Prostate gland (tissue), 2 donors: Measurements from ENCODE around the gene PIGM.

Experiments
- POLR2A ChIP-seq: fragments of 450-650 bp; IDR thresholded peaks from one replicate; pipeline ENCODE4 v1.6.1; 2016; ENCODE audit warnings: antibody characterized with exemption, mild to moderate bottlenecking
- POLR2AphosphoS5 ChIP-seq: sonication (generic); formaldehyde crosslinking; IDR thresholded peaks from one replicate; pipeline ENCODE4 v1.6.1; 2017; ENCODE audit warnings: antibody characterized with exemption
- TF ChIP-seq, protein P1 (sequence below), 4 experiments: fragments of 200-600 bp in 2 of 4; fragments of 450-650 bp in 2 of 4; sonication (generic) in 2 of 4; IDR thresholded peaks; 1 replicate in 3 of 4; 2 replicates in 1 of 4; pipeline ENCODE4 v1.5.1; 2016 to 2019; ENCODE audit warnings: antibody characterized with exemption in 4 of 4, mild to moderate bottlenecking in 2 of 4, moderate library complexity in 2 of 4

DNA sequence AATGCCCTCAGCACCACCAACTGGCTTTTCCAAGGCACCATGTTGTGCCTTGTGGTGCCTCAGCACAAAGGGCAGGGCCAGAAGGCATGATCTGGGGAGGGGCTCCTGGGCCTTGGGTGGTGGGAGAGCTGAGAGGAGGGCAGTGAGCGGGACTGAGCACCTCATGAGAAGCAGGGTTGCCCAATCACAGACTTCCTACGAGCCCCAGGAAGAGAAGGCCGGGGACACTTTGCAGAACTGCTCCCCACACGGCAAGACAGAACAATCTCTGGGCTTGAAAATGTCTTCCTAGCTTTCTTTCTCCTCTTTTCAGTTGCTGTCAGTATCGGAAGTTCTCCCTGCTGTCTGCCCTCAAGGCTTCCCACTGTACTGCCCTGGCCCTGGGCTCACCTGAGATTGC, 31.4 kb upstream of the PIGM start:
- TF ChIP-seq, protein P1, sequence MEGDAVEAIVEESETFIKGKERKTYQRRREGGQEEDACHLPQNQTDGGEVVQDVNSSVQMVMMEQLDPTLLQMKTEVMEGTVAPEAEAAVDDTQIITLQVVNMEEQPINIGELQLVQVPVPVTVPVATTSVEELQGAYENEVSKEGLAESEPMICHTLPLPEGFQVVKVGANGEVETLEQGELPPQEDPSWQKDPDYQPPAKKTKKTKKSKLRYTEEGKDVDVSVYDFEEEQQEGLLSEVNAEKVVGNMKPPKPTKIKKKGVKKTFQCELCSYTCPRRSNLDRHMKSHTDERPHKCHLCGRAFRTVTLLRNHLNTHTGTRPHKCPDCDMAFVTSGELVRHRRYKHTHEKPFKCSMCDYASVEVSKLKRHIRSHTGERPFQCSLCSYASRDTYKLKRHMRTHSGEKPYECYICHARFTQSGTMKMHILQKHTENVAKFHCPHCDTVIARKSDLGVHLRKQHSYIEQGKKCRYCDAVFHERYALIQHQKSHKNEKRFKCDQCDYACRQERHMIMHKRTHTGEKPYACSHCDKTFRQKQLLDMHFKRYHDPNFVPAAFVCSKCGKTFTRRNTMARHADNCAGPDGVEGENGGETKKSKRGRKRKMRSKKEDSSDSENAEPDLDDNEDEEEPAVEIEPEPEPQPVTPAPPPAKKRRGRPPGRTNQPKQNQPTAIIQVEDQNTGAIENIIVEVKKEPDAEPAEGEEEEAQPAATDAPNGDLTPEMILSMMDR (IDR thresholded peaks at IDR 0.05), result no peak
- no peak for TF ChIP-seq POLR2AphosphoS5
- no peak for TF ChIP-seq POLR2A
